OCI-LY1 (cell line): Measurements from ENCODE around the gene LRP2.

Experiments used
- H2AFZ ChIP-seq: fragments of 200-600 bp; sonication (generic), shearing (Covaris generic); 2 replicates; pipeline ENCODE4 v1.6.0; 2014; ENCODE audit warnings: antibody characterized with exemption, mild to moderate bottlenecking, low read length
- H3F3A ChIP-seq: fragments of 200-600 bp; sonication (generic), shearing (Covaris generic); 2 replicates; pipeline ENCODE4 v1.6.0; 2014; ENCODE audit warnings: mild to moderate bottlenecking, antibody characterized with exemption, low read length, moderate library complexity; ENCODE audit not compliant: insufficient read depth
- H3K27ac ChIP-seq: fragments of 200-600 bp; sonication (generic); 2 replicates; pipeline ENCODE4 v1.5.1; 2014; ENCODE audit warnings: low read length, mixed run types, mild to moderate bottlenecking, low read depth; ENCODE audit not compliant: poor library complexity, severe bottlenecking
- H3K27me3 ChIP-seq: fragments of 200-600 bp; sonication (generic); 2 replicates; pipeline ENCODE4 v1.6.0; 2014; ENCODE audit warnings: antibody characterized with exemption, mild to moderate bottlenecking, low read length, moderate library complexity; ENCODE audit not compliant: insufficient read depth
- H3K36me3 ChIP-seq: fragments of 200-600 bp; sonication (generic); 2 replicates; pipeline ENCODE4 v1.6.1; 2014; ENCODE audit warnings: mild to moderate bottlenecking, antibody characterized with exemption, low read length, moderate library complexity, mixed read lengths; ENCODE audit not compliant: insufficient read depth
- H3K4me1 ChIP-seq: fragments of 200-600 bp; sonication (generic); 2 replicates; pipeline ENCODE4 v1.5.1; 2014; ENCODE audit warnings: mild to moderate bottlenecking, low read length, moderate library complexity; ENCODE audit not compliant: insufficient read depth, severe bottlenecking
- H3K4me2 ChIP-seq: fragments of 200-600 bp; sonication (generic), shearing (Covaris generic); 2 replicates; pipeline ENCODE4 v1.6.1; 2014; ENCODE audit warnings: low read length
- H3K4me3 ChIP-seq: fragments of 200-600 bp; sonication (generic); 2 replicates; pipeline ENCODE4 v1.5.1; 2014; ENCODE audit warnings: low read length, low read depth, mild to moderate bottlenecking, mixed read lengths; ENCODE audit not compliant: poor library complexity, severe bottlenecking
- H3K79me2 ChIP-seq: fragments of 200-600 bp; shearing (Covaris generic); 2 replicates; pipeline ENCODE4 v1.6.1; 2016; ENCODE audit warnings: mixed run types, low read length, mixed read lengths; ENCODE audit not compliant: insufficient read depth
- H3K9ac ChIP-seq: fragments of 200-600 bp; sonication (generic), shearing (Covaris generic); 2 replicates; pipeline ENCODE4 v1.6.1; 2014; ENCODE audit warnings: mild to moderate bottlenecking, low read length, mixed read lengths
- H3K9me2 ChIP-seq: fragments of 200-600 bp; sonication (generic), shearing (Covaris generic); 2 replicates; pipeline ENCODE4 v1.6.1; 2014; ENCODE audit warnings: low read depth, mild to moderate bottlenecking, low read length, mixed read lengths
- H3K9me3 ChIP-seq: fragments of 200-600 bp; shearing (Covaris generic); 2 replicates; pipeline ENCODE4 v1.6.1; 2014; ENCODE audit warnings: low read length, mixed read lengths
- H4K20me1 ChIP-seq: fragments of 200-600 bp; sonication (generic), shearing (Covaris generic); 2 replicates; pipeline ENCODE4 v1.6.0; 2016; ENCODE audit warnings: mild to moderate bottlenecking, low read length; ENCODE audit not compliant: insufficient read depth
- EZH2 ChIP-seq: fragments of 200-600 bp; sonication (generic), shearing (Covaris generic); IDR thresholded peaks from 2 replicates; pipeline ENCODE4 v1.8.0; 2017; ENCODE audit warnings: borderline replicate concordance, mixed run types, mild to moderate bottlenecking, antibody characterized with exemption, low read length, moderate library complexity, mixed read lengths
- TF ChIP-seq, protein P1 (sequence below): fragments of 200-600 bp; sonication (generic), shearing (Covaris generic); IDR thresholded peaks from 2 replicates; pipeline ENCODE4 v1.5.1; 2017; ENCODE audit warnings: mild to moderate bottlenecking, antibody characterized with exemption, low read length, moderate library complexity, mixed read lengths

LRP2 gene

GRCh38 chr2:169190197-169190775, 172.0 kb downstream of the LRP2 start:
- Histone ChIP-seq H3K4me3 (no peak overlapping the region), H3K27ac (no peak overlapping the region), H3K79me2 (no peaks in the 10 kb centered on the region), H3K9me2 (no peaks in the 10 kb centered on the region), H3K9ac (no peak overlapping the region), H3K36me3 (no peaks in the 10 kb centered on the region), H3K9me3 (no peaks in the 10 kb centered on the region), H2AFZ (no peak overlapping the region), H3K4me1 (no peaks in the 10 kb centered on the region), H3K4me2 (no peak overlapping the region), H4K20me1 (no peaks in the 10 kb centered on the region), H3F3A (no peaks in the 10 kb centered on the region), H3K27me3 (no peaks in the 10 kb centered on the region)
- TF ChIP-seq, protein P1, sequence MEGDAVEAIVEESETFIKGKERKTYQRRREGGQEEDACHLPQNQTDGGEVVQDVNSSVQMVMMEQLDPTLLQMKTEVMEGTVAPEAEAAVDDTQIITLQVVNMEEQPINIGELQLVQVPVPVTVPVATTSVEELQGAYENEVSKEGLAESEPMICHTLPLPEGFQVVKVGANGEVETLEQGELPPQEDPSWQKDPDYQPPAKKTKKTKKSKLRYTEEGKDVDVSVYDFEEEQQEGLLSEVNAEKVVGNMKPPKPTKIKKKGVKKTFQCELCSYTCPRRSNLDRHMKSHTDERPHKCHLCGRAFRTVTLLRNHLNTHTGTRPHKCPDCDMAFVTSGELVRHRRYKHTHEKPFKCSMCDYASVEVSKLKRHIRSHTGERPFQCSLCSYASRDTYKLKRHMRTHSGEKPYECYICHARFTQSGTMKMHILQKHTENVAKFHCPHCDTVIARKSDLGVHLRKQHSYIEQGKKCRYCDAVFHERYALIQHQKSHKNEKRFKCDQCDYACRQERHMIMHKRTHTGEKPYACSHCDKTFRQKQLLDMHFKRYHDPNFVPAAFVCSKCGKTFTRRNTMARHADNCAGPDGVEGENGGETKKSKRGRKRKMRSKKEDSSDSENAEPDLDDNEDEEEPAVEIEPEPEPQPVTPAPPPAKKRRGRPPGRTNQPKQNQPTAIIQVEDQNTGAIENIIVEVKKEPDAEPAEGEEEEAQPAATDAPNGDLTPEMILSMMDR: no peak
- no peak for TF ChIP-seq EZH2

DNA sequence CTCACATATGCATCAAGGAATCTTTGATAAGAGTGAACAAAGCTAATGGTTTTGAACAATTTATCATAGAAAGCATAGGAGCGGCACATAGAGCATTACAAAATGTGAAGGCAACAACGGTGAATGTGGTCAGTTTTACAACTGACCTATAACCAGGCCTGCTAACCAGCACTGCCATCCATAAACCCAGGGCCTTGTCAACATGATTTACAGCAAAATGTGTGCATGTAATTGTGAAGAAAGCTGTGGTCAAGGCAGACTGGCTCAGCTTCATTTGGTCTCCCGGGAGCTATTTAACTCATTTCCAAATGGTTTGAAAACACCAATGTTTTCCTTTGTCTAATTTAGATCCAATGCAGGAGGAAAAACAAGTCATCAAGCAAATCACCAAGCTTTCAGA, 173.2 kb downstream of the LRP2 start:
- Histone ChIP-seq H3K4me2 (no peak overlapping the region), H3K9me3 (no peaks in the 10 kb centered on the region), H3K9me2 (no peaks in the 10 kb centered on the region), H3F3A (no peaks in the 10 kb centered on the region), H2AFZ (no peak overlapping the region), H3K4me1 (no peaks in the 10 kb centered on the region), H3K36me3 (no peaks in the 10 kb centered on the region), H3K9ac (no peak overlapping the region), H3K4me3 (no peak overlapping the region), H3K27me3 (no peaks in the 10 kb centered on the region), H3K27ac (no peak overlapping the region), H4K20me1 (no peaks in the 10 kb centered on the region), H3K79me2 (no peaks in the 10 kb centered on the region)
- TF ChIP-seq EZH2: no peak
- TF ChIP-seq, protein P1: no peak

DNA sequence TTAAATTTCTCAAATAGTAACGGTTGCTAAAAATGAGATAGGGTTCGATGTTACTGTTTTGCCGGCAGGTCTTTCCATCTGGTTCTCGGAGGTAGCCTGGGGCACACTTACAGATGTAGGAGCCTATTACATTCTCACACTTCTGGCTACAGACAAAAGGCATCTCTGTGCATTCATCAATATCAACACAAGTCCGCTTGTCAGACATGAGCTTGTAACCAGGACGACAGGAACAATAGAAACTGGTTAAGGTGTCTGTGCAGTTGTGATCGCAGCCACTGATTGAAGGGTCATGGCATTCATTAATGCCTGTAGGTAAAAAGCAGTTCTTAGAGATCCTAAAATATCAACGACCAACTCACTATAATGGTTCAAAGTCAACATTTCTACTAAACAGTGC, 176.6 kb downstream of the LRP2 start:
- Histone ChIP-seq H3K9me3 (no peaks in the 10 kb centered on the region), H3K4me1 (no peaks in the 10 kb centered on the region), H3K9ac (no peak overlapping the region), H2AFZ (no peak overlapping the region), H4K20me1 (no peaks in the 10 kb centered on the region), H3K27me3 (no peaks in the 10 kb centered on the region), H3K4me2 (no peak overlapping the region), H3F3A (no peaks in the 10 kb centered on the region), H3K36me3 (no peaks in the 10 kb centered on the region), H3K79me2 (no peaks in the 10 kb centered on the region), H3K27ac (no peak overlapping the region), H3K4me3 (no peak overlapping the region), H3K9me2 (no peaks in the 10 kb centered on the region)
- TF ChIP-seq, protein P1: no peak
- no peak for TF ChIP-seq EZH2
